ENCODE measurements around the gene TRPM6.
"Not testable (repeated sequence)": the region's sequence is repeated elsewhere in the genome, so short reads cannot be mapped to it uniquely, and the experiment has no call there.

GRCh38 chr9:74853024-74853423 is 34.7 kb downstream of the TRPM6 start:
- TF ChIP-seq CTCF, POLR2AphosphoS5, POLR2A, EP300 (IDR thresholded peaks at IDR 0.05): not testable (repeated sequence)

Measured in stomach (tissue), 4 donors.